HEK293 (cell line): ENCODE results near the gene TEF.

Source experiments
- BCL11B ChIP-seq: fragments of 450-650 bp; formaldehyde crosslinking; IDR thresholded peaks from 2 replicates; pipeline ENCODE4 v1.5.1; 2016; ENCODE audit warnings: low read depth, missing biosample characterization, missing genetic modification characterization
- GLIS2 ChIP-seq: fragments of 450-650 bp; formaldehyde crosslinking; IDR thresholded peaks from 2 replicates; pipeline ENCODE4 v1.5.1; 2016; ENCODE audit warnings: missing biosample characterization, missing genetic modification characterization
- KLF10 ChIP-seq: fragments of 450-650 bp; IDR thresholded peaks from 2 replicates; pipeline ENCODE4 v1.5.1; 2018; ENCODE audit warnings: missing biosample characterization, mild to moderate bottlenecking, missing genetic modification characterization
- KLF7 ChIP-seq: fragments of 450-650 bp; formaldehyde crosslinking; IDR thresholded peaks from 2 replicates; pipeline ENCODE4 v1.5.1; 2016; ENCODE audit warnings: missing biosample characterization, missing genetic modification characterization, borderline replicate concordance
- SETDB1 ChIP-seq: IDR thresholded peaks from one replicate; pipeline ENCODE4 v1.6.1; 2017; ENCODE audit warnings: mild to moderate bottlenecking, low read length, moderate library complexity, mixed read lengths; ENCODE audit not compliant: insufficient read length
- SP7 ChIP-seq: fragments of 450-650 bp; formaldehyde crosslinking; IDR thresholded peaks from 2 replicates; pipeline ENCODE4 v1.5.1; 2016; ENCODE audit warnings: missing biosample characterization, missing genetic modification characterization
- TRIM28 ChIP-seq: IDR thresholded peaks from 2 replicates; pipeline ENCODE4 v1.6.1; 2011; ENCODE audit warnings: low read length, control low read depth, borderline replicate concordance
- ZBTB48 ChIP-seq: fragments of 450-650 bp; formaldehyde crosslinking; IDR thresholded peaks from 2 replicates; pipeline ENCODE4 v1.5.1; 2016; ENCODE audit warnings: missing biosample characterization, missing genetic modification characterization
- ZEB2 ChIP-seq: fragments of 450-650 bp; formaldehyde crosslinking; IDR thresholded peaks from 2 replicates; pipeline ENCODE4 v1.5.1; 2016; ENCODE audit warnings: missing biosample characterization, missing genetic modification characterization
- ZNF133 ChIP-seq: fragments of 450-650 bp; formaldehyde crosslinking; IDR thresholded peaks from 2 replicates; pipeline ENCODE4 v1.5.1; 2016; ENCODE audit warnings: missing biosample characterization, missing genetic modification characterization
- ZNF174 ChIP-seq: fragments of 450-650 bp; formaldehyde crosslinking; IDR thresholded peaks from 2 replicates; pipeline ENCODE4 v1.5.0; 2017; ENCODE audit warnings: missing biosample characterization, mild to moderate bottlenecking, missing genetic modification characterization
- ZNF223 ChIP-seq: fragments of 450-650 bp; formaldehyde crosslinking; IDR thresholded peaks from 2 replicates; pipeline ENCODE4 v1.5.1; 2016; ENCODE audit warnings: missing biosample characterization, missing genetic modification characterization
- ZNF335 ChIP-seq: fragments of 450-650 bp; formaldehyde crosslinking; conservative IDR thresholded peaks from 2 replicates; pipeline ENCODE4 v1.5.1; 2016; ENCODE audit warnings: missing biosample characterization, missing genetic modification characterization
- ZNF544 ChIP-seq: fragments of 450-650 bp; formaldehyde crosslinking; IDR thresholded peaks from 2 replicates; pipeline ENCODE4 v1.5.0; 2017; ENCODE audit warnings: missing biosample characterization, missing genetic modification characterization
- ZNF548 ChIP-seq: fragments of 450-650 bp; formaldehyde crosslinking; IDR thresholded peaks from 2 replicates; pipeline ENCODE4 v1.5.1; 2016; ENCODE audit warnings: missing biosample characterization, missing genetic modification characterization
- ZNF624 ChIP-seq: fragments of 450-650 bp; formaldehyde crosslinking; IDR thresholded peaks from 2 replicates; pipeline ENCODE4 v1.5.1; 2017; ENCODE audit warnings: missing biosample characterization, missing genetic modification characterization
- ZNF654 ChIP-seq: fragments of 450-650 bp; formaldehyde crosslinking; IDR thresholded peaks from 2 replicates; pipeline ENCODE4 v1.5.1; 2016; ENCODE audit warnings: low read depth, missing biosample characterization, missing genetic modification characterization
- TF ChIP-seq, protein P1 (sequence below): fragments of 450-650 bp; formaldehyde crosslinking; IDR thresholded peaks from 2 replicates; pipeline ENCODE4 v1.5.1; 2016; ENCODE audit warnings: missing biosample characterization, missing genetic modification characterization
- TF ChIP-seq, protein P2 (sequence below): fragments of 450-650 bp; formaldehyde crosslinking; IDR thresholded peaks from 2 replicates; pipeline ENCODE4 v1.5.1; 2016; ENCODE audit warnings: missing biosample characterization, missing genetic modification characterization, borderline replicate concordance
- TF ChIP-seq, protein P3 (sequence below): fragments of 450-650 bp; formaldehyde crosslinking; IDR thresholded peaks from 2 replicates; pipeline ENCODE4 v1.5.1; 2017; ENCODE audit warnings: missing biosample characterization, missing genetic modification characterization
- TF ChIP-seq, protein P4 (sequence below): fragments of 450-650 bp; formaldehyde crosslinking; IDR thresholded peaks from 2 replicates; pipeline ENCODE4 v1.5.1; 2016; ENCODE audit warnings: missing biosample characterization, missing genetic modification characterization

The TEF gene

DNA sequence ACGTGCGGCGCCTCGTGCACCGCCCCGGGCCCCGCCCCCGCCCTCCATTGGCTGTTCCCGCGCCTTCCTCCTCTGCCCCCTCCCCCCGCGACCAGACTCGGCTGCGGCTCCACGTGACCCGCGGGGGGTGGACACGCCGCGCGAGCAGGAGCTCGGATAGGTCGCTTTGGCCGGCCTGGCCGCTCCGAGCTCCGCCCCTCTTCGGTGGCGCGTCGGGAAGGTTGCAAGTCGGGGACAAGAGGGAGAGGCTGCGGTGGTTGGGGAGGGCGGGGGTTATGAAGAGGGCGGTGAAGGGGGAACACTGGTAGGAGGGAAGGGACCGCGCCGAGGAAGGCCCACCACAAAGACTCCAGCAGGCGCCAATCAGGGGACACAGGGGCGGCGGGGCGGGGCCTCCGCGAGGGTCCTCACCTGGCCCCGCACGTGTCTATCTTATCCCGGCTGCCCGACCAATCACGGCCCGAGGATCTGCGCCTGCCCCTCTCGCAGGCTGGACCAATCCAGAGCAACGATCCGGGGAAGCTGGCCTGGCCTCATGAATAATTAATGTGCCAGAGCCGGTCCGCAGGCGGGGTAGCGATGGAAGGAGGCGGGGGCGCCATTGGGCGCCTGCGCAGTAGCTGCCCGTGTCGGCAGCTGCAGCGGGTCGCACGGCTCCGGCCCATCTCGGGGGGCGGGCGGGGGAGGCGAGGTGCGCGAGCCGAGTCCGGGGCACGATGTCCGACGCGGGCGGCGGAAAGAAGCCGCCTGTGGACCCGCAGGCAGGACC is at the start of gene TEF (continued):
- TF ChIP-seq, protein P1, sequence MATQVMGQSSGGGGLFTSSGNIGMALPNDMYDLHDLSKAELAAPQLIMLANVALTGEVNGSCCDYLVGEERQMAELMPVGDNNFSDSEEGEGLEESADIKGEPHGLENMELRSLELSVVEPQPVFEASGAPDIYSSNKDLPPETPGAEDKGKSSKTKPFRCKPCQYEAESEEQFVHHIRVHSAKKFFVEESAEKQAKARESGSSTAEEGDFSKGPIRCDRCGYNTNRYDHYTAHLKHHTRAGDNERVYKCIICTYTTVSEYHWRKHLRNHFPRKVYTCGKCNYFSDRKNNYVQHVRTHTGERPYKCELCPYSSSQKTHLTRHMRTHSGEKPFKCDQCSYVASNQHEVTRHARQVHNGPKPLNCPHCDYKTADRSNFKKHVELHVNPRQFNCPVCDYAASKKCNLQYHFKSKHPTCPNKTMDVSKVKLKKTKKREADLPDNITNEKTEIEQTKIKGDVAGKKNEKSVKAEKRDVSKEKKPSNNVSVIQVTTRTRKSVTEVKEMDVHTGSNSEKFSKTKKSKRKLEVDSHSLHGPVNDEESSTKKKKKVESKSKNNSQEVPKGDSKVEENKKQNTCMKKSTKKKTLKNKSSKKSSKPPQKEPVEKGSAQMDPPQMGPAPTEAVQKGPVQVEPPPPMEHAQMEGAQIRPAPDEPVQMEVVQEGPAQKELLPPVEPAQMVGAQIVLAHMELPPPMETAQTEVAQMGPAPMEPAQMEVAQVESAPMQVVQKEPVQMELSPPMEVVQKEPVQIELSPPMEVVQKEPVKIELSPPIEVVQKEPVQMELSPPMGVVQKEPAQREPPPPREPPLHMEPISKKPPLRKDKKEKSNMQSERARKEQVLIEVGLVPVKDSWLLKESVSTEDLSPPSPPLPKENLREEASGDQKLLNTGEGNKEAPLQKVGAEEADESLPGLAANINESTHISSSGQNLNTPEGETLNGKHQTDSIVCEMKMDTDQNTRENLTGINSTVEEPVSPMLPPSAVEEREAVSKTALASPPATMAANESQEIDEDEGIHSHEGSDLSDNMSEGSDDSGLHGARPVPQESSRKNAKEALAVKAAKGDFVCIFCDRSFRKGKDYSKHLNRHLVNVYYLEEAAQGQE (tag by site-specific recombination), result no peak
- no peak for TF ChIP-seq BCL11B (tag by site-specific recombination)
- TF ChIP-seq KLF7 (tag by site-specific recombination), result no peak
- TF ChIP-seq, protein P2, sequence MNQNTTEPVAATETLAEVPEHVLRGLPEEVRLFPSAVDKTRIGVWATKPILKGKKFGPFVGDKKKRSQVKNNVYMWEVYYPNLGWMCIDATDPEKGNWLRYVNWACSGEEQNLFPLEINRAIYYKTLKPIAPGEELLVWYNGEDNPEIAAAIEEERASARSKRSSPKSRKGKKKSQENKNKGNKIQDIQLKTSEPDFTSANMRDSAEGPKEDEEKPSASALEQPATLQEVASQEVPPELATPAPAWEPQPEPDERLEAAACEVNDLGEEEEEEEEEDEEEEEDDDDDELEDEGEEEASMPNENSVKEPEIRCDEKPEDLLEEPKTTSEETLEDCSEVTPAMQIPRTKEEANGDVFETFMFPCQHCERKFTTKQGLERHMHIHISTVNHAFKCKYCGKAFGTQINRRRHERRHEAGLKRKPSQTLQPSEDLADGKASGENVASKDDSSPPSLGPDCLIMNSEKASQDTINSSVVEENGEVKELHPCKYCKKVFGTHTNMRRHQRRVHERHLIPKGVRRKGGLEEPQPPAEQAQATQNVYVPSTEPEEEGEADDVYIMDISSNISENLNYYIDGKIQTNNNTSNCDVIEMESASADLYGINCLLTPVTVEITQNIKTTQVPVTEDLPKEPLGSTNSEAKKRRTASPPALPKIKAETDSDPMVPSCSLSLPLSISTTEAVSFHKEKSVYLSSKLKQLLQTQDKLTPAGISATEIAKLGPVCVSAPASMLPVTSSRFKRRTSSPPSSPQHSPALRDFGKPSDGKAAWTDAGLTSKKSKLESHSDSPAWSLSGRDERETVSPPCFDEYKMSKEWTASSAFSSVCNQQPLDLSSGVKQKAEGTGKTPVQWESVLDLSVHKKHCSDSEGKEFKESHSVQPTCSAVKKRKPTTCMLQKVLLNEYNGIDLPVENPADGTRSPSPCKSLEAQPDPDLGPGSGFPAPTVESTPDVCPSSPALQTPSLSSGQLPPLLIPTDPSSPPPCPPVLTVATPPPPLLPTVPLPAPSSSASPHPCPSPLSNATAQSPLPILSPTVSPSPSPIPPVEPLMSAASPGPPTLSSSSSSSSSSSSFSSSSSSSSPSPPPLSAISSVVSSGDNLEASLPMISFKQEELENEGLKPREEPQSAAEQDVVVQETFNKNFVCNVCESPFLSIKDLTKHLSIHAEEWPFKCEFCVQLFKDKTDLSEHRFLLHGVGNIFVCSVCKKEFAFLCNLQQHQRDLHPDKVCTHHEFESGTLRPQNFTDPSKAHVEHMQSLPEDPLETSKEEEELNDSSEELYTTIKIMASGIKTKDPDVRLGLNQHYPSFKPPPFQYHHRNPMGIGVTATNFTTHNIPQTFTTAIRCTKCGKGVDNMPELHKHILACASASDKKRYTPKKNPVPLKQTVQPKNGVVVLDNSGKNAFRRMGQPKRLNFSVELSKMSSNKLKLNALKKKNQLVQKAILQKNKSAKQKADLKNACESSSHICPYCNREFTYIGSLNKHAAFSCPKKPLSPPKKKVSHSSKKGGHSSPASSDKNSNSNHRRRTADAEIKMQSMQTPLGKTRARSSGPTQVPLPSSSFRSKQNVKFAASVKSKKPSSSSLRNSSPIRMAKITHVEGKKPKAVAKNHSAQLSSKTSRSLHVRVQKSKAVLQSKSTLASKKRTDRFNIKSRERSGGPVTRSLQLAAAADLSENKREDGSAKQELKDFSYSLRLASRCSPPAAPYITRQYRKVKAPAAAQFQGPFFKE (tag by site-specific recombination), result no peak
- TF ChIP-seq SP7 (tag by site-specific recombination), result 0 out of 2 replicates have a peak, but pooled peaks have one; percentile 2
- TF ChIP-seq ZNF174 (tag by site-specific recombination), result no peak
- no peak for TF ChIP-seq ZNF133
- TF ChIP-seq ZEB2 (tag by site-specific recombination), result peak; percentile 22; the same call in 1 of the 2 replicates
- TF ChIP-seq ZBTB48 (tag by site-specific recombination), result no peak
- no peak for TF ChIP-seq ZNF544 (tag by site-specific recombination)
- TF ChIP-seq SETDB1, result no peak
- TF ChIP-seq, protein P3, sequence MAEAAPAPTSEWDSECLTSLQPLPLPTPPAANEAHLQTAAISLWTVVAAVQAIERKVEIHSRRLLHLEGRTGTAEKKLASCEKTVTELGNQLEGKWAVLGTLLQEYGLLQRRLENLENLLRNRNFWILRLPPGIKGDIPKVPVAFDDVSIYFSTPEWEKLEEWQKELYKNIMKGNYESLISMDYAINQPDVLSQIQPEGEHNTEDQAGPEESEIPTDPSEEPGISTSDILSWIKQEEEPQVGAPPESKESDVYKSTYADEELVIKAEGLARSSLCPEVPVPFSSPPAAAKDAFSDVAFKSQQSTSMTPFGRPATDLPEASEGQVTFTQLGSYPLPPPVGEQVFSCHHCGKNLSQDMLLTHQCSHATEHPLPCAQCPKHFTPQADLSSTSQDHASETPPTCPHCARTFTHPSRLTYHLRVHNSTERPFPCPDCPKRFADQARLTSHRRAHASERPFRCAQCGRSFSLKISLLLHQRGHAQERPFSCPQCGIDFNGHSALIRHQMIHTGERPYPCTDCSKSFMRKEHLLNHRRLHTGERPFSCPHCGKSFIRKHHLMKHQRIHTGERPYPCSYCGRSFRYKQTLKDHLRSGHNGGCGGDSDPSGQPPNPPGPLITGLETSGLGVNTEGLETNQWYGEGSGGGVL (tag by site-specific recombination), result peak; percentile 67
- no peak for TF ChIP-seq ZNF548
- no peak for TF ChIP-seq ZNF223 (tag by site-specific recombination)
- TF ChIP-seq, protein P4, sequence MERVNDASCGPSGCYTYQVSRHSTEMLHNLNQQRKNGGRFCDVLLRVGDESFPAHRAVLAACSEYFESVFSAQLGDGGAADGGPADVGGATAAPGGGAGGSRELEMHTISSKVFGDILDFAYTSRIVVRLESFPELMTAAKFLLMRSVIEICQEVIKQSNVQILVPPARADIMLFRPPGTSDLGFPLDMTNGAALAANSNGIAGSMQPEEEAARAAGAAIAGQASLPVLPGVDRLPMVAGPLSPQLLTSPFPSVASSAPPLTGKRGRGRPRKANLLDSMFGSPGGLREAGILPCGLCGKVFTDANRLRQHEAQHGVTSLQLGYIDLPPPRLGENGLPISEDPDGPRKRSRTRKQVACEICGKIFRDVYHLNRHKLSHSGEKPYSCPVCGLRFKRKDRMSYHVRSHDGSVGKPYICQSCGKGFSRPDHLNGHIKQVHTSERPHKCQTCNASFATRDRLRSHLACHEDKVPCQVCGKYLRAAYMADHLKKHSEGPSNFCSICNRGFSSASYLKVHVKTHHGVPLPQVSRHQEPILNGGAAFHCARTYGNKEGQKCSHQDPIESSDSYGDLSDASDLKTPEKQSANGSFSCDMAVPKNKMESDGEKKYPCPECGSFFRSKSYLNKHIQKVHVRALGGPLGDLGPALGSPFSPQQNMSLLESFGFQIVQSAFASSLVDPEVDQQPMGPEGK (tag by site-specific recombination), result peak; percentile 90
- TF ChIP-seq TRIM28, result no peak
- TF ChIP-seq ZNF654 (tag by site-specific recombination), result no peak
- peak; percentile 96 for TF ChIP-seq GLIS2 (tag by site-specific recombination)
- peak; percentile 95 for TF ChIP-seq KLF10 (tag by site-specific recombination)
- no peak for TF ChIP-seq ZNF624 (tag by site-specific recombination)
- TF ChIP-seq ZNF335, result peak; percentile 93
